Forelimb muscle (tissue), 1 donor: ENCODE data around the gene KCNK13. TPM values are rescaled to one million over a fixed set of nuclear protein-coding genes. Genes with fewer than 3 reads are reported as not detected.
"Not testable (repeated sequence)": the region's sequence is repeated elsewhere in the genome, so short reads cannot be mapped to it uniquely, and the experiment has no call there.

Source experiments
- DNase-seq: peaks from one replicate; pipeline ENCODE4 v3.0.0-alpha.2; 2013; ENCODE audit warnings: low read depth
- polyA plus RNA-seq: library from polyadenylated mRNA; unstranded; fragments of 120-200 nt; gene quantifications from one replicate; pipeline ENCODE4 v1.2.1, GENCODE V29; 2013; ENCODE audit not compliant: insufficient read length

The KCNK13 gene
- 0.30 TPM for polyA plus RNA-seq

- no peak for DNase-seq
Measured at GRCh38 chr14:90061685-90062126, at the start of gene KCNK13. Gene KCNK13 (plus strand): TSS chr14:90061994. CDS start chr14:90062206, 212 bp downstream.

- no peak for DNase-seq
Measured at GRCh38 chr14:90017371-90017770, 44.4 kb upstream of the KCNK13 start.

- no peak for DNase-seq
Measured at GRCh38 chr14:90019824-90020523, 41.8 kb upstream of the KCNK13 start.

GRCh38 chr14:90023176-90023896 is 38.5 kb upstream of the KCNK13 start:
- DNase-seq, result no peak

- DNase-seq, result no peak
Measured at GRCh38 chr14:90024910-90025309, 36.9 kb upstream of the KCNK13 start.

- DNase-seq, result not testable (repeated sequence)
Measured at GRCh38 chr14:90026608-90027007, 35.2 kb upstream of the KCNK13 start.

GRCh38 chr14:90027842-90028241 is 34.0 kb upstream of the KCNK13 start:
- no peak for DNase-seq

- no peak for DNase-seq
Measured at GRCh38 chr14:90034156-90034555, 27.6 kb upstream of the KCNK13 start.

- DNase-seq, result no peak
Measured at GRCh38 chr14:90034835-90035525, 26.8 kb upstream of the KCNK13 start.

- DNase-seq, result no peak
Measured at GRCh38 chr14:90039253-90040010, 22.4 kb upstream of the KCNK13 start.

GRCh38 chr14:90040411-90040810 is 21.4 kb upstream of the KCNK13 start:
- no peak for DNase-seq

- DNase-seq, result no peak
Measured at GRCh38 chr14:90042496-90043252, 19.1 kb upstream of the KCNK13 start.

- DNase-seq, result no peak
Measured at GRCh38 chr14:90045616-90046015, 16.2 kb upstream of the KCNK13 start.

GRCh38 chr14:90049390-90049789 is 12.4 kb upstream of the KCNK13 start:
- no peak for DNase-seq

GRCh38 chr14:90050271-90050670 is 11.5 kb upstream of the KCNK13 start:
- no peak for DNase-seq

- no peak for DNase-seq
Measured at GRCh38 chr14:90053044-90053443, 8.8 kb upstream of the KCNK13 start.

GRCh38 chr14:90054803-90055202 is 7.0 kb upstream of the KCNK13 start:
- no peak for DNase-seq

- DNase-seq, result no peak
Measured at GRCh38 chr14:90056826-90057225, 5.0 kb upstream of the KCNK13 start.

GRCh38 chr14:90058876-90059458 is 2.8 kb upstream of the KCNK13 start:
- no peak for DNase-seq

GRCh38 chr14:90060312-90060964 is 1.4 kb upstream of the KCNK13 start:
- DNase-seq, result no peak
